ENCODE results near the gene IDI1.

Gene IDI1

DNA sequence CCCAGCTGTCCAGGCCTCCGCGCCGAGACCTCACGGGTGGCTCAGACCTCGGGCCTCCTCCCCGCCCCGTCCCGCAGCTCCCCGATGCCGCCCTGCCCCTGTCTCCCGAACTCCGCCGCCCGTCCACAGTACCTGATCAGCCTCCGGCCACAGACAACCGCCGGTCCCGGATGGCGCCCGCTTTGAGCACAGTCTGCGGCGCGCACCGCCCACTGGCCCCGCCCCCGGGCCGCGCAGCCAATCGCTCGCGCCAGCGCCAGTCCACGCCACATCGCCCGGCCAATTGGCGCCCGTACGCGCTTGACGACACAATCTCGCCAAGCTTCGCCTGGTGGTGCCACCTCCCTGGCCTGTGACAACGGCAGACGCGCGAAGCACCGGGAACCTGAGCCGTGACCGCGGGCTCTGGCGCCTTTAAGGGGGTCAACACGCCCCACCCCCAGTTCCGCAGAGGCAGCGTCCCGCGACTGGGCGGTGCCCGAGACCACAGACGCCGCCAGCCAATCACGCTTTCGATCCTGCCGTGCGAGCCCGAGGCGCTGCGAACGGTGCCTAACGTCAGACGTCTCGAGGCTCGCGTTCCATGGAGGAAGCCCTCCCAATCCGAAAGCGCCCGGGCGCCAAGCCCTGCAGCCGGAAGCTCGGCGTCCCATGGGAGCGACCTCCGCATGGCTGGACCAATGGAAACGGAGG lies at the start of gene IDI1:
Gene IDI1, minus strand, starts transcription at position 388 of the 693 bp plus-strand sequence. Its CDS starts 116 bp downstream, at position 272.
- DNase-seq (ENCODE audit: low read depth): peak; percentile 99
- peak within 1 kb of the TSS; percentile 93 for H3K4me3 ChIP-seq (ENCODE audit: low read depth, low read length)

DNA sequence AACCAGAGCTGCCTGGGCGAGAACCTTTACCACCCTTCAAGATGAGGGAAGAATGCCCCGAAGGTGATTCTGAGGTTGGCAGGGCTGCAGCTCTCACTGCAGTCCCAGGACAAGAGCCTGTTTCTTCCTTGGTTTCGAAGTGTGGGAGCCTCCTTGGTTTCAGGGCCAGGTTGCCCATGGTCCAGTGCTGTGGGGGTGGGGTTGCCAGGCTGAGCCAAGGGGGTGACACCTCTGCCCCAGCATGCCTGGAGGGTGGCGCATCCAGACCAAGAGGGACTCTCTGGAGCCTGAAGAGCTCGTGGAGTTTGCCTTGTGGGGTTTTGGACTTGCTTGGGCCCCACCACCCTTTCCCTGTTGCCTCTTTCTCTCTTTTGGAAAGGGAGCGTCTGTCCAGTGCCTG lies 48.5 kb upstream of the IDI1 start:
- DNase-seq (ENCODE audit: low read depth): no peak

DNA sequence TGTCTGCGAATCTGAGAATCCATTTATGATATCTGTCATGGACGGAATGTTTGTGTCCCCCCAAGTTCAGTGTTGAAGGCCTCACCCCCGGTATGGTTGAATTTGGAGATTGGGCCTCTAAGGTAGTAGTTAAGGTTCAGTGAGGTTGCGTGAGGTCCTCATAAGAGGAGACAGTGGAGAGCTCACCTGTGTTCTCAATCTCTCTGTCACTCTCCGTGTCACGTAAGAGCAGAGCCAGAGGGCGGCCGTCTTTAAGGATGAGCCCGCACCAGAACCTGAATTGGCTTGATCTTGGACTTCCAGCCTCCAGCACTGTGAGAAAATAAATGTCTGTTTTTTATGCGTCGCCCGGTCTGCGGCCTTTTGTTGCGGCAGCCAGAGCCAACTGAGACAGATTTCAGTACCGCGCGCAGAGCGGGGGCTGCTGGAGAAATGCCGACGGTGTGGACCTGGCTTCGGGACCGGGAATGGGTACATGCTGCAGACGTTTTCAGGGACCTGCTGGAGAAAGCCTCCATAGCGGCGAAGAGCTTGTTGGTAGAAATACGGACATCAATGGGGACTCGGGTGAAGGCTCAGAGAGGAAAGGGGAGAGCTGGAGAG lies 47.5 kb upstream of the IDI1 start:
- DNase-seq (ENCODE audit: low read depth): no peak
- no peak overlapping the region for H3K4me3 ChIP-seq (ENCODE audit: low read depth, low read length)

More for the DNA sequence above, 48.5 kb upstream of the IDI1 start:
- no peak overlapping the region for H3K4me3 ChIP-seq (ENCODE audit: low read depth, low read length)

DNA sequence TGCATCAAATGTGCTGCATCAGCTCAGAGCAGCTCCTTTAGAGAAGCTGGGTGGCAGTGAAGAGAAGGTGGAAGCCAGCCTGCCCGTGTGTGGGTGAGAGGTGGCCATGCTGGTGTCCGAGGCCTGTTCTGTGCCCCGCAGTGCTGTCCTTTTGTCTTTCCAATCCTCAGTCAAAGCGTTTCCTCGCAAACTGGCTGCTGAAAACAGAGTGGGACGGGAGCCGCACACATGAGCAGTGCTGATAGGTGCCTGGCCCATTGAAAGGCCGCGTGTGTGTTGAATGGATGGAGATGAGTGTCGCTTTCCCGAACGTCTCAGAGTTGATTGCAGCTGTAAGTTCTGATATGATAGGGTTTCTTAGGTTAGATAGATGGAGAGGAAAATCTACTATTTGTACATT lies 46.6 kb upstream of the IDI1 start:
- DNase-seq (ENCODE audit: low read depth): no peak
- H3K4me3 ChIP-seq (ENCODE audit: low read depth, low read length): no peak overlapping the region

DNA sequence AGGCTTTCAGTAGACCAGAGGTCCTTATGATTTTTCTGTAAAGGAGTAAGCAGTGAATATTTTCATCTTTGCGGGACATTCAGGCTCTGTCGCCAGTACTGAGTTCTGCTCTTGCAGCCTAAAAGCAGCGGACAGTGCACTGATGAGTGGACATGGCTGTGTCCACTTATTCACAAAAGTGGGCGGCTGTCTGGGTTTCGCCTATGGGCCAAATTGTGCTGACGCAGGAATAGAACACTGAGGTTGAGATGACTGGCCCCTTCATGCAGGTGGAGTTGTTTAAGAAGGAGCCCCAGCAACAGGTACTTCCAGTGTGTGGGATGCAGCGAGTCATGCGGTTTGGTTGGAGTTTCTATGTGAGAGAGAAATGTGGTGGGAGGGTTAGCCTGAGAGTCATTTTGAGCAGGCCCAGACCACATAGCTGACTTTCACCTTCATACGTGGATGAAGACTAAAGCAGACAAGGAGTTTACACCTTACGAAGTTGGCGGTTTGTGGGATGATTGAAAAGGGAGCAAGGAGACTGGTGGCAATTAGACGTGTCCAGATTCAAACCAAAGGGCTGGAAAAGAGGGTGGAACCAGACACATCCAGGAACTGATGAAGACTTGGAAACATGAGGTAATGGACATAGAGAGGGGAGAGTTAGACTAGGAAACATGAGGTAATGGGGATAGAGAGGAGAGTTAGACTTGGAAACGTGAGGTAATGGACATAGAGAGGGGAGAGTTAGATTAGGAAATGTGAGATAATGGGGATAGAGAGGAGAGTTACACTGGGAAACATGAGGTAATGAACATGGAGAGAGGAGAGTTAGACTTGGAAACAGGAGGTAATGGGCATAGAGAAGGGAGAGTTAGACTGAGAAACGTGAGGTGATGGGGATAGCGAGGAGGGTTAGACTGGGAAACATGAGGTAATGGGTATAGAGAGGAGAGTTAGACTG lies 45.5 kb upstream of the IDI1 start:
- no peak for DNase-seq (ENCODE audit: low read depth)
- H3K4me3 ChIP-seq (ENCODE audit: low read depth, low read length): no peak overlapping the region

DNA sequence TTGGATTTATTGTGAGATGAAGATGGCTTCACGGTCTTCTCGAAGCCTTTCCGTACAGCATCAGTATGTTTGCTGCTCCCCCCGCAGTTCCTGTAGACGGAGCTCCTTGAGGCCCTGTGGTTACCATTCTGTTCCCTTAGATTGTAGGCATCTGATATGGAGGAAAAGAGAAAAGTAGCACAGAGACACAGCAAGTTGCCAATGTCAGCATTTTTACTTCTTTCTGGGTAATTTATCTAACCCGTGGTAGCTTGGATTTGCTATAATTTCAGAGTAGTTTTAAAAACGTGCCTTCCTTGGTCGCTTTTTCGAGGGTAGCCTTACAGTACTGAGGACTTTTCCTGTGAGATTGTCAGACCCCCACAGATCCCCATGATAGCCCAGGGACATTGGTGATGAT lies 44.8 kb upstream of the IDI1 start:
- H3K4me3 ChIP-seq (ENCODE audit: low read depth, low read length): no peak overlapping the region
- DNase-seq (ENCODE audit: low read depth): no peak

DNA sequence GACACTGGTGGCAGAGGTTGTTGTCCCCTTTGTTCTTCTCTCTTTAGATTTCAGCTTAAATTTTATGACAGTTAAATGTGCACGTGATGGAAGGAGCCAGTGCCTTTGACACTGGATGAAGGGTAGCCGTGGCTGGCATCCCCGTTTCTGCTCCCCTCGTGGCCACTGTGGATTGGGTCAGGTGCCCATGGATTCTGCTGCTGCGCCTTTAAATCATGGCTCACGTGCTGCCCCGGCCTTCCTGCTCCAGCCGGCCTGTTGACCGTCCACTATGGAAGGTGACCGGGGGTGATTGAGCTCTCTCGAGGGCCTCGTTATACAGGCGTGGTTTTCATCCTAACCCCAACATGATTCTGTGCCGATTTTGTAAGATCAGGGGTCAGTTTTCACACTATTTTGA lies 41.8 kb upstream of the IDI1 start:
- DNase-seq (ENCODE audit: low read depth): no peak
- no peak overlapping the region for H3K4me3 ChIP-seq (ENCODE audit: low read depth, low read length)

DNA sequence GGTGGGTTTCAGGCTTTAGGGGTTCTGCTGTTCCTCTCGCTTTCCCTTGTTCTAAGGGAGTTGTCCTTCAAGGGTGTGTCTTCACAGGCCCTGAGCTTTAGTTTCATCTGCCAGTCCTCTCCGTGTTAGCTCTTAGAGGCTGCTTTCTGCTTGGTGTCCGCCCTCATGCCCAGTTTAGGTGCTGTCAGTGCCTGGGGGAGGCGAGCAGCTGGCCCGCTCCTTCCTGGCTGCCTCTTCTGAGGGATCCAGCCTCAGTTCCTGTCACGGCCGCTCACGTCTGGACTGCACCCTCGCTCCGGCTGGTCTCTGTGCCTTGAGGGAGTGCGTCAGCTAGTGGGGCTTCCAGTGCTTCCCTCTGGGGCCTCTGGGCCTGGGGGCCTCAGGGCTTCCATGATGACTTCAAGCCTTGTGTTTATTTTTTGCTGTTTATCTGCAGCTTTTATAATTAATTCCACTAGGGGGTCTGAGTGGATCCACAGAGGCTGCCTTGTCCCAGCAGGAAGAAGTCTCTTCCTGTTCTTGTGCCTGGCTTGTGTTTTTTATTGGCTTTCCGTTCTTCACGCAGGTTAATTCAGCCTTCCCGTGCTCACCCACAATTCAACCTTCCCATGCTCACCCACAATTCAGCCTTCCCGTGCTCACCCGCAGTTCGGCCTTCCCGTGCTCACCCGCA lies 40.2 kb upstream of the IDI1 start:
- no peak for DNase-seq (ENCODE audit: low read depth)
- no peak overlapping the region for H3K4me3 ChIP-seq (ENCODE audit: low read depth, low read length)

DNA sequence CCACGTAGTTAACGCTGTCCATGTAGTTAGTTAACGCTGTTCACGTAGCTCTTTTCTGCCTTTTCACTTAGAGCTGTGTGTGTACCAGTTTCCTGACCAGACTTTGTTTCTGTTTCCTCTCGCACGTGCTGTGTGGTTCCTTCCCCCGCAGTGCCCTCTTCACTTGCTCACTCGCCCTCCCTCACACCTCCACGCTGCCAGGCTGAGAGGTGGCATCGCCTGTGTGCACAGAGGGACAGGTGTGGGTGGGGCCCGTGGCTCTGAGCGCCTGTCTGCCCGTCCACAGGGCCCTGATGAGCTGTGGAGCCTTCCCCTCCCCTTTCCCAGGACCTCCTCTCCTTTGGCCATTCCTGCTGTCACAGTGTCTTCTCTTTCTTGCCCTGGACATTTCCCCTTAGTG lies 37.9 kb upstream of the IDI1 start:
- no peak overlapping the region for H3K4me3 ChIP-seq (ENCODE audit: low read depth, low read length)
- no peak for DNase-seq (ENCODE audit: low read depth)

DNA sequence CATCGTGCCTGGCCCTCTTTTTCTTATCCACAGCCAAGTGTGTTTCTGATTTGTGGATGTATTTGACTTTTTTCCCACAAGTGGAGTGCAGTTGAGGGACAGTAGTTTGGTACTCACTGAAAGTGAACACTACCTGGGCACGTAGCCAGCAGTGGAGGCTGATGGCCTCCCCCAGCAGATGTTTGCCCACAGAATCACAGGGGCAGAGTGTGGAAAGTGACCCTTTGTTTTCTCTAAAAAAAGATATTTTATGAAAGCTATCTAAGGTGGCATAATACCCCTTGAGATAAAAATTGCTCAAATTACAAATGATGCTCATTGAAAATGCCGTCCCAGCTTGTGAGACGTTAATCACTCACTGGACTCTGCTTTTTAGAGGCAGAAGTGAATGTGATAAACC lies 36.3 kb upstream of the IDI1 start:
- no peak for DNase-seq (ENCODE audit: low read depth)
- H3K4me3 ChIP-seq (ENCODE audit: low read depth, low read length): no peak overlapping the region

DNA sequence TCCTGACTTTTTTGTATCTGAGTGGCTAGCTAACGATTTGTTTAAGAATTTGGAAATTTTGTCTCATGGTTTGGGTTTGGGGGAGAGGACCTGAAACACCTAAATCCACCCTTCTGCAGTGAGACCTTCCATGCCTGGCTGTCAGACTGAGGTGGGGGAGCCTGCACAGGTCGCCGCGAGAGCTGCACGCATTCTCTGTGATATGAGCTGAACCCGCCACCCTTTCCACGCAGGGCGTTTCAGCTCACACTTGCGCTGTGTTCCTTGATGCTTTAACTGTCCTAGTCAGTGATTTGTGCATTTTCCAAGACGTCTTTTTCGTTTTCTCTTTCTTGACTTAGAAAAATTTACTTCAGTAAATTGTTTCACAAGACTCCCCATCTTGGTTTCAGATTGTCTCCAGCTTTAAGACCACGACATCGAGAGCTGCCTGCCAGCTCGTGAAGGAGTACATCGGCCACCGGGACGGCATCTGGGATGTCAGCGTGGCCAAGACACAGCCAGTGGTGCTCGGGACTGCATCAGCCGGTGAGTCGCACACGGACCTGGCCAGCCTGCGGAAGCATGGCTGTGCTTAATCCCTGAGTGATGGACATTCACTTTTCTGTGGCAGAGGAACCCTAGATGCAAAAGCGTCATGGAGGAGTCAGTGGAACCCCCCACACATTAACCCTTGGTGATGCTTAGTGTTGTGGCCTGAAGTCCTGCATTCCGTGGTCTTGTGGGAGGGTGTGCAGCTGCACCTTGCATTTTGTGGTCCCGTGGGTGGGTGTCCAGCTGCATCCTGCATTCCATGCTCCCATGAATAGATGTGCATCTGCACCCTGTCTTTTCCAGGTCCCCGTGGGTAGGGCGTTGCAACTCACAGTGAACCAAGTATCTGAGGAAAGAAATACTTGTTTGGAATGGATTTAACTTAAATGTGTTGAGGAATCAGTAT lies 35.4 kb upstream of the IDI1 start:
- no peak for DNase-seq (ENCODE audit: low read depth)
- no peak overlapping the region for H3K4me3 ChIP-seq (ENCODE audit: low read depth, low read length)

DNA sequence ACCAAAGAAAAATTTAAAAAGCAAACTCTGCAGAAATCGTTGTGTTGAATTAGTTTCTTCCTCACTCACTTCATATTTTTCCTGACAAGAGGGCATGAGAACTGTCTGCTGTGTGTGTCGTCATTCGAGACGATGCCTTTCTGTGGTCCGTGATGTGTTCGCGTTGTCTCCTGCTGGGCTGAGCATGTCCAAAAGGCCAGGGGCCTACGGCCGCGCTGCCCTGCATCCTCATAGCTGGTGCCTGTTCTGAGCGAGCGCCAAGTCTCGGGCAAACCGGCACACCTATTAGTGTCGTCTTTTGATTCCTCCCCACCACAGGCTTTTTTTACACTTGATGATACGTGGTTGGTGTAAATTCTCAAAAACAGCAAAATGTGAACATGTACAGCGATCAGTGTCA lies 34.7 kb upstream of the IDI1 start:
- no peak overlapping the region for H3K4me3 ChIP-seq (ENCODE audit: low read depth, low read length)
- no peak for DNase-seq (ENCODE audit: low read depth)

DNA sequence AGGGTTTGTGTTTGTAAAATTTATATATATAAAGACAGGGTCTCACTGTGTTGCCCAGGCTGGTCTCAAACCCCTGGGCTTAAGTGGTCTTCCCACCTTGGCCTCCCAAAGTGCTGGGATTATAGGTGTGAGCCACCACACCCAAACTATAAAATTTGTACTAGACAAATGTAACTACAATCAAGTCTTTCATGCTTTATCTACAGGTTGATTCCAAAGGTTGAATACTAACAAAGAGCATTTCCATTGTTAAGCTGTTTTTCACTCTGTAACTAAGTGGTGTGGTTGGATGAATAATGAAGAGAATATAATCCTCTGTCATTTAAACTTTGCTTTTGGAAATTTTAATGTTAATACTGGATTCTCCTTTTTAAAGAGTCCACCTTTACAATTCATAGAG lies 29.7 kb upstream of the IDI1 start:
- no peak overlapping the region for H3K4me3 ChIP-seq (ENCODE audit: low read depth, low read length)
- no peak for DNase-seq (ENCODE audit: low read depth)

DNA sequence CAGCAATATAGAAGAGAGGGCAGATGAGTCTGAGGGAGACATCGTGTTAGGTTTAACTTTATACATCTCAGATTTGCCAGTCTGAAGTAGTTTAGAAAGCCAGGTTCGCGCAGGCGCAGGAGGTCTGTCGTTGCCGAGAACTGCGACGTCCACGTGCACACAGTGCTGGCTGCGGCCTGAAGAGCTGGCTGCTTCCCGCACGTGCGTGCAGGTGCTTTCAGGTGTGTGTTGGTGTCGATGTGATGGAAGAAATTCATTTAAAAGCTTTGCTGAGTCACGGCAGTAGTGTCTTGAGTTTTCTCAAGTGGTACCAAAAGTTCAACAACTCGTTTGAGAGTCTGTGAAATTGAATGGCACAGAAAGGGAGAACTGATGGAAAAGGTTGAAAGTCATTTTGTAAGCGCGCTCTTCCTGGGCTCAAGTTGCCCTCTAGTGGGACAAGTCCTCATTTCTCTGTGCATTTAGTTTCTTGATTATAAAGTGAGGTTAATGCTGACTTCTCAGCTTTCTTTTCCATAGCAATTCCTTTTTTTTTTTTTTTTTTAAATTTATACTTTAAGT lies 25.9 kb upstream of the IDI1 start:
- no peak overlapping the region for H3K4me3 ChIP-seq (ENCODE audit: low read depth, low read length)
- DNase-seq (ENCODE audit: low read depth): no peak

DNA sequence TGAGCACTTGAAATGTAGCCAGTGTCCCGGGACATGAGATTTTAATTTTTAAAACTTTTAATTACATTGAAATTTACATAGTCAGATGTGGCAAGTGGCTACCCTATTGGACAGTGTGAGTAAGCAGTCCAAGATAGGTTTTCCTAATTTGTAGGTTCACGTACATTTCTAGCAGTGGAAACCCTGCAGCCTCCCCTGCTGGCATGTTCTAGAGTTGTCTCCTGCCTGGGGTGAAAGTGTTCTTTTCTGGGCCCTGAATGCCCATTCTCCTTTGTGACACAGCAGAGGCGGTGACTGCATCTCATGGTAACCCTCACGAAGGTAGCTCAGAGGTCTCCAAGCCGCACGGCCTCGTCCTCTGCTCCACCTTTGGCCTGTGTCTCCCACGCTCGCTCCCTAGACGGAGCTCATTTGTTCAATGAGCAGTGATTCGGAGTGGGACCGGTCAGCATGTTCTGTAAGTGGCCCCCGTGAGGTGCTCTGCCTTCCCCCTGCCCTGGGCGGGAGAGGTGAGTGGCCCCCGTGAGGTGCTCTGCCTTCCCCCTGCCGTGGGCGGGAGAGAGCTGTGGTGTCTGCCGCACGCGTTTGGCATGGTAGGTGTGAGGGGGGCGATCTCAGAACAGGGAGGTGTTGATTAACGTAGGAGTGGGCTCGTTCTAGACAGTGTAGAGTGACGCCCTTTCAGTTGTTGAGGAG lies 25.3 kb upstream of the IDI1 start:
- no peak overlapping the region for H3K4me3 ChIP-seq (ENCODE audit: low read depth, low read length)
- no peak for DNase-seq (ENCODE audit: low read depth)

DNA sequence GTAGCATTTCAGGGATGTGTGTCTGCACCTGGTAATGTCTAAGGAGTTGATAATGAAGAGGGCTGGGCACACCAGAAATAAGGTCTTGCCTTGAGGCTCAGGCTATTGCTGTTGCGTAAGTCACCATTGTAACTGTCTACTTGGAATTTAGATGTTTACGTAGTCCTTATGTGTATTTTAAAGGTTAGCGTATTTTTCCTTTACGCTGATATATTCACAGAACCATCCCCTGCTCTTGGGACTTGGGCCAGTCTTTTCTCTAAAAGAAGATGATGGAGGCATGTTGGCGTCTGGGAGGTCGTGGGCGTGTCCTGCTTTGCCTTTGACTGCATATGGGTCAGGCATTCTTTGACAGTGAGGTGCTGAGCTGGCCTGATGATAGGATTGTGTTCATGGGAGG lies 22.0 kb upstream of the IDI1 start:
- no peak overlapping the region for H3K4me3 ChIP-seq (ENCODE audit: low read depth, low read length)
- DNase-seq (ENCODE audit: low read depth): no peak

DNA sequence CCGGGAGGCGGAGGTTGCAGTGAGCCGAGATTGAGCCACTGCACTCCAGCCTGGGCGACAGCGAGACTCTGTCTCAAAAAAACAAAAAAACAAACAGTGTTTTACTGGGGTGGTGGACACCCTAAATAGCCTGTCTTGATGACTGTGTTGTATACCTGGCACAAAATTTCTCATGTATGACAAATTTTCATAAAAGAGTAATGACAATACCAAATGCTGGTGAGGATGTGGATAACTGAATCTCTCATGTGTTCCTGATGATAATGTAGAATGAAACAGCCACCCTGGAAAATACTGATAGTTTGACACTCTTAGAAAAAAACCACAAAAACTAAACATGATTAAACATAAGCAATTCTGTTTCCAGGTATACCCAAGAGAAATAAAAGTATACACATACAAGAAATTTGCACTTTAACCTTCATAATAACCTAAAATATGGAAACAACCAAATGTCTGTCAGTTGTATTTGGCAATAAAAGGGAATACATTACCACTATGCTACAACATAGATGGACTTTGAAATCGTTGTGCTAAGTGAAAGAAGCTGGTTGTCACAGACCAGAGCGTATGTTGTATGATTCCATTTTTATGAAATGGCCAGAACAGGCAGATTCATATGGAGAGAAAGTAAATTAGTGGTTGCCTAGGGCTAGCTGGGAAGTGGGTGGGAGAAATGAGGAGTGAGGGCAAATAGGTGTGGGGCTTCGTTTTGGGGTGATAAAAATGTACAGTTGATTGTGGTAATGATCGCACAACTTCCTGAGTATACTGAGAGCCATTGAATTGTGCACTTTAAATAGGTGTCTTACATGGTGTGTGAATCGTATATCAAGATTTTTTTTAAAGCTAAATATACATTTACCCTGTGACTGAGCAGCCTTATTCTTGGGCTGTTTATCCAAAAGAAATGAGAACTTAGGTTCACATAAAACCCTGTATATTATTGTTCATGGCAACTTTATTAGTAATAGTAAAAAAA lies 19.8 kb upstream of the IDI1 start:
- no peak overlapping the region for H3K4me3 ChIP-seq (ENCODE audit: low read depth, low read length)
- DNase-seq (ENCODE audit: low read depth): no peak
